Astrocyte of the spinal cord (primary cell): ENCODE measurements around the gene ZNF335.
A peak's percentile ranks its signal among the peaks of the same experiment; 100 is the strongest.
"Not testable (repeated sequence)": the region's sequence is repeated elsewhere in the genome, so short reads cannot be mapped to it uniquely, and the experiment has no call there.

Experiments used
- DNase-seq: peaks from one replicate; pipeline ENCODE4 v3.0.0; 2011; ENCODE audit warnings: low read depth, low spot score
- H3K4me3 ChIP-seq: 2 replicates; pipeline ENCODE4 v1.5.1; 2011; ENCODE audit warnings: low read depth, mild to moderate bottlenecking, low read length, moderate library complexity
- CTCF ChIP-seq: IDR thresholded peaks from 2 replicates; pipeline ENCODE4 v1.5.1; 2012; ENCODE audit warnings: low read depth, mild to moderate bottlenecking, low read length, inconsistent platforms
- in situ Hi-C: cut with HindIII; loops from 2 replicates; pipeline ENCODE4 v1.10.0; 2017; ENCODE audit warnings: low sequenced_read_pairs

ZNF335 gene

GRCh38 chr20:45994761-45995493 lies 22.9 kb upstream of the ZNF335 start:
- in situ Hi-C loops, result no loop called here
- TF ChIP-seq CTCF, result no peak
- DNase-seq, result no peak
- H3K4me3 ChIP-seq, result no peak overlapping the region

- H3K4me3 ChIP-seq, result no peak overlapping the region
- in situ Hi-C loops, result no loop called here
- no peak for TF ChIP-seq CTCF
- DNase-seq, result no peak
Measured at GRCh38 chr20:45993197-45993951, 21.4 kb upstream of the ZNF335 start.

GRCh38 chr20:45991616-45992015 lies 19.6 kb upstream of the ZNF335 start:
- TF ChIP-seq CTCF, result no peak
- DNase-seq, result no peak
- H3K4me3 ChIP-seq, result no peak overlapping the region
- in situ Hi-C loops, result no loop called here

GRCh38 chr20:45988830-45989229 lies 16.8 kb upstream of the ZNF335 start:
- DNase-seq, H3K4me3 ChIP-seq, in situ Hi-C loops: not testable (repeated sequence)

- TF ChIP-seq CTCF, result peak; percentile 96
- in situ Hi-C loops, result no loop called here
- peak; percentile 42 for DNase-seq
- no peak overlapping the region for H3K4me3 ChIP-seq
Measured at GRCh38 chr20:45987108-45987780, 15.2 kb upstream of the ZNF335 start.

GRCh38 chr20:45985573-45985972 lies 13.6 kb upstream of the ZNF335 start:
- no peak overlapping the region for H3K4me3 ChIP-seq
- peak; percentile 6 for TF ChIP-seq CTCF
- DNase-seq, result no peak
- in situ Hi-C loops, result no loop called here

- in situ Hi-C loops, result no loop called here
- no peak overlapping the region for H3K4me3 ChIP-seq
- DNase-seq, result no peak
- TF ChIP-seq CTCF, result no peak
Measured at GRCh38 chr20:45983279-45983743, 11.3 kb upstream of the ZNF335 start.
